Body of pancreas (tissue), 4 donors: ENCODE data around the gene NCF4.

Experiments
- CTCF ChIP-seq, 7 experiments: fragments of 450-650 bp in 4 of 7; fragments of 200-600 bp in 3 of 7; sonication (generic) in 3 of 7; IDR thresholded peaks; one replicate each; pipeline ENCODE4 v1.5.1; 2016 to 2019; ENCODE audit warnings: antibody characterized with exemption in 7 of 7
- POLR2A ChIP-seq, 3 donors: fragments of 450-650 bp; IDR thresholded peaks; one replicate each; pipeline ENCODE4 v1.6.1; 2016; ENCODE audit warnings: antibody characterized with exemption in 3 of 3, mild to moderate bottlenecking in 2 of 3

GRCh38 chr22:36887162-36887561 is 26.4 kb downstream of the NCF4 start:
- TF ChIP-seq CTCF (IDR thresholded peaks at IDR 0.05) (no peak), POLR2A (IDR thresholded peaks at IDR 0.05) (no peak)
